ENCODE results near the gene CMBL. TPM values are rescaled to one million over a fixed set of nuclear protein-coding genes. Genes with fewer than 3 reads are reported as not detected.

CMBL gene
- total and polyA plus RNA-seq, 2 of the 13 experiments (the other 11 are each of a cell fraction or from before 2014, with no cell fraction given) = 11.5 to 17.0 TPM

GRCh38 chr5:10232386-10232785 lies 75.3 kb downstream of the CMBL start (continued):
- TF ChIP-seq ZNF639 (CRISPR knock-in tag; conservative IDR thresholded peaks at IDR 0.05) = no peak
- TF ChIP-seq HNF1A (IDR thresholded peaks at IDR 0.05; ENCODE audit: low read depth) = no peak
- no peak for TF ChIP-seq HNF1A (CRISPR knock-in tag; IDR thresholded peaks at IDR 0.05; ENCODE audit: borderline replicate concordance)
- no peak for TF ChIP-seq YY1 (IDR thresholded peaks at IDR 0.05; ENCODE audit: insufficient read depth, insufficient replicate concordance, low read depth, low read length)

GRCh38 chr5:10229306-10230048 lies 78.2 kb downstream of the CMBL start:
- no peak overlapping the region for H3K4me2 ChIP-seq (ENCODE audit: low read depth, low read length)
- 86% methylated on average over 11 of the region's 11 CpGs for WGBS (ENCODE audit: low lambda C conversion rate)
- H3K27me3 ChIP-seq (ENCODE audit: control insufficient read depth in 1 of 2, insufficient read depth in 2 of 2, low read length in 2 of 2) = no peaks in the 10 kb centered on the region
- H3K27ac ChIP-seq (ENCODE audit: extremely low read length, insufficient read depth, low read length) = no peak overlapping the region
- no peak overlapping the region for H2AFZ ChIP-seq (ENCODE audit: low read length)
- H3K36me3 ChIP-seq (replicated peaks in 1 of 2; ENCODE audit: control insufficient read depth in 1 of 2, insufficient read depth in 2 of 2, low read length in 2 of 2) = peaks cover 0 to 4% of the 10 kb centered on the region in 2 experiments; a peak in 1 of 5 replicates
- ChIA-PET CTCF (ENCODE audit: low intra/inter-chr PET ratio, low total read pairs) (no interaction called here), POLR2A (no interaction called here)
- in situ Hi-C loops (cut with HindIII; ENCODE audit: extremely low pct_ligation_motif_present, low pct_unique_long_range_greater_than_20kb) = loop anchor here (5.0 kb wide), 1 partner anchor 87 kb away; no protein-coding TSS in a partner anchor
- H4K20me1 ChIP-seq (ENCODE audit: insufficient read depth, low read length) = no peaks in the 10 kb centered on the region
- intact Hi-C loops (cut with micrococcal nuclease; ENCODE audit: unreplicated experiment) = loop anchor here (5.0 kb wide), 1 partner anchor 377 kb away; no protein-coding TSS in a partner anchor
- FAIRE-seq (no peak), ATAC-seq (peak; percentile 38; the same call in 1 of the 3 replicates), DNase-seq (ENCODE audit: low spot score) (no peak)
- no peaks in the 10 kb centered on the region for H3K79me2 ChIP-seq (ENCODE audit: insufficient read depth, low read length)
- no TSS peak for BruUV-seq (replicated peaks)
- no peaks in the 10 kb centered on the region for H3K4me1 ChIP-seq (ENCODE audit: insufficient read depth, low read length)
- peaks cover 3% of the 10 kb centered on the region; the same call in 1 of the 2 replicates for H3K9me3 ChIP-seq (ENCODE audit: low read length)
- H3K9ac ChIP-seq (ENCODE audit: insufficient read depth, low read depth, low read length) = no peak overlapping the region
- 0 out of 2 replicates have a peak, but pooled peaks have one; percentile 3 for TF ChIP-seq STAG1 (CRISPR knock-in tag; IDR thresholded peaks at IDR 0.05)
- no peak for TF ChIP-seq SIX4 (CRISPR knock-in tag; IDR thresholded peaks at IDR 0.05)
- no peak overlapping the region for H3K4me3 ChIP-seq (replicated peaks in 1 of 3; ENCODE audit: insufficient read depth in 1 of 3, low read depth in 2 of 3, low read length in 3 of 3)

All from HepG2 (cell line).